Smooth muscle cell (in vitro differentiated cells): ENCODE measurements around the gene SLC22A3. TPM values are rescaled to one million over a fixed set of nuclear protein-coding genes. Genes with fewer than 3 reads are reported as not detected.

Experiments used
- DNase-seq: peaks from one replicate; lab custom pipeline; 2025; ENCODE audit not compliant: unreplicated experiment; lab: John Stamatoyannopoulos, UW
- H2AFZ ChIP-seq: fragments of 200-600 bp; sonication (generic); 2 replicates; pipeline ENCODE4 v1.6.0; 2016; ENCODE audit warnings: antibody characterized with exemption, low read depth, mild to moderate bottlenecking
- H3F3A ChIP-seq: fragments of 200-600 bp; sonication (generic); 2 replicates; pipeline ENCODE4 v1.6.0; 2017; ENCODE audit warnings: antibody characterized with exemption, low read depth
- H3K27ac ChIP-seq: fragments of 200-600 bp; sonication (generic); 2 replicates; pipeline ENCODE4 v1.5.1; 2016; ENCODE audit warnings: low read depth, mild to moderate bottlenecking
- H3K27me3 ChIP-seq: fragments of 200-600 bp; sonication (generic); 2 replicates; pipeline ENCODE4 v1.6.1; 2016; ENCODE audit warnings: low read depth, mild to moderate bottlenecking
- H3K36me3 ChIP-seq: fragments of 200-600 bp; sonication (generic); 2 replicates; pipeline ENCODE4 v1.5.1; 2016; ENCODE audit warnings: low read depth
- H3K4me1 ChIP-seq: fragments of 200-600 bp; sonication (generic); 2 replicates; pipeline ENCODE4 v1.5.1; 2016; ENCODE audit warnings: low read depth
- H3K4me2 ChIP-seq: fragments of 200-600 bp; sonication (generic); 2 replicates; pipeline ENCODE4 v1.6.0; 2016; ENCODE audit warnings: mild to moderate bottlenecking
- H3K4me3 ChIP-seq: fragments of 200-600 bp; sonication (generic); 2 replicates; pipeline ENCODE4 v1.5.1; 2016; ENCODE audit warnings: mild to moderate bottlenecking
- H3K79me2 ChIP-seq: fragments of 200-600 bp; sonication (generic); 2 replicates; pipeline ENCODE4 v1.6.0; 2016; ENCODE audit warnings: low read depth, mild to moderate bottlenecking
- H3K9ac ChIP-seq: fragments of 200-600 bp; sonication (generic); 2 replicates; pipeline ENCODE4 v1.6.0; 2016; ENCODE audit warnings: low read depth
- H3K9me3 ChIP-seq: fragments of 200-600 bp; sonication (generic); replicated peaks from 2 replicates; pipeline ENCODE4 v1.5.1; 2016; ENCODE audit warnings: low read depth
- H4K20me1 ChIP-seq: fragments of 200-600 bp; sonication (generic); 2 replicates; pipeline ENCODE4 v1.6.0; 2016; ENCODE audit warnings: low read depth
- CTCF ChIP-seq: fragments of 200-600 bp; sonication (generic); IDR thresholded peaks from 2 replicates; pipeline ENCODE4 v1.5.1; 2017; ENCODE audit warnings: borderline replicate concordance, mild to moderate bottlenecking, antibody characterized with exemption; ENCODE audit not compliant: insufficient read depth, poor library complexity, severe bottlenecking
- WGBS: methylation state at CpG from one replicate; pipeline ENCODE4 v1.1.7; 2016; ENCODE audit warnings: low lambda C conversion rate; 5-methylcytosine and 5-hydroxymethylcytosine counted together
- polyA plus RNA-seq: library from polyadenylated mRNA; unstranded; fragments of >200 nt; fragmentation: Nextera tagmentation; extraction: Ambion mirVana; gene quantifications from 2 replicates; pipeline ENCODE4 v1.2.1, GENCODE V29; 2016
- total RNA-seq: library from RNA; depleted of rRNA; stranded (reverse); fragments of >200 nt; gene quantifications from 2 replicates; pipeline ENCODE4 v1.2.3, GENCODE V29; 2014

SLC22A3 gene
- total and polyA plus RNA-seq, 2 experiments from 2014 or later, result 59.5 to 69.5 TPM

GRCh38 chr6:160329188-160329587 is 19.0 kb upstream of the SLC22A3 start:
- Histone ChIP-seq H2AFZ (no peak overlapping the region), H4K20me1 (no peaks in the 10 kb centered on the region), H3K27me3 (no peaks in the 10 kb centered on the region), H3K36me3 (no peaks in the 10 kb centered on the region), H3K79me2 (no peaks in the 10 kb centered on the region), H3K4me2 (no peak overlapping the region), H3K4me3 (no peak overlapping the region), H3K4me1 (no peaks in the 10 kb centered on the region), H3K9me3 (no peaks in the 10 kb centered on the region), H3K27ac (no peak overlapping the region), H3K9ac (no peak overlapping the region), H3F3A (no peaks in the 10 kb centered on the region)
- no peak for TF ChIP-seq CTCF
- 82% methylated on average over 7 of the region's 7 CpGs for WGBS
- no peak for DNase-seq

GRCh38 chr6:160330619-160331018 is 17.6 kb upstream of the SLC22A3 start:
- Histone ChIP-seq H3K9ac (no peak overlapping the region), H3K4me3 (no peak overlapping the region), H2AFZ (no peak overlapping the region), H3K4me1 (no peaks in the 10 kb centered on the region), H3K36me3 (no peaks in the 10 kb centered on the region), H3K79me2 (no peaks in the 10 kb centered on the region), H3F3A (no peaks in the 10 kb centered on the region), H3K27ac (no peak overlapping the region), H3K4me2 (no peak overlapping the region), H4K20me1 (no peaks in the 10 kb centered on the region), H3K27me3 (no peaks in the 10 kb centered on the region), H3K9me3 (no peaks in the 10 kb centered on the region)
- no peak for DNase-seq
- WGBS, result 77% methylated on average over 5 of the region's 5 CpGs
- no peak for TF ChIP-seq CTCF

GRCh38 chr6:160331204-160331603 is 17.0 kb upstream of the SLC22A3 start:
- Histone ChIP-seq H3K4me3 (no peak overlapping the region), H3F3A (no peaks in the 10 kb centered on the region), H2AFZ (no peak overlapping the region), H3K4me2 (no peak overlapping the region), H3K4me1 (no peaks in the 10 kb centered on the region), H3K9me3 (no peaks in the 10 kb centered on the region), H3K79me2 (no peaks in the 10 kb centered on the region), H4K20me1 (no peaks in the 10 kb centered on the region), H3K36me3 (no peaks in the 10 kb centered on the region), H3K27me3 (no peaks in the 10 kb centered on the region), H3K27ac (no peak overlapping the region), H3K9ac (no peak overlapping the region)
- no peak for TF ChIP-seq CTCF
- 78% methylated on average over 5 of the region's 5 CpGs for WGBS
- no peak for DNase-seq

GRCh38 chr6:160331753-160332152 is 16.4 kb upstream of the SLC22A3 start:
- no peaks in the 10 kb centered on the region for H3F3A ChIP-seq
- no peak overlapping the region for H3K9ac ChIP-seq
- H4K20me1 ChIP-seq, result no peaks in the 10 kb centered on the region
- no peak overlapping the region for H3K27ac ChIP-seq
- WGBS, result 88% methylated on average over 5 of the region's 5 CpGs
- no peak overlapping the region for H3K4me2 ChIP-seq
- no peaks in the 10 kb centered on the region for H3K27me3 ChIP-seq
- no peak overlapping the region for H2AFZ ChIP-seq
- no peaks in the 10 kb centered on the region for H3K4me1 ChIP-seq
- no peaks in the 10 kb centered on the region for H3K79me2 ChIP-seq
- H3K36me3 ChIP-seq, result no peaks in the 10 kb centered on the region
- no peak for DNase-seq
- no peaks in the 10 kb centered on the region for H3K9me3 ChIP-seq
- H3K4me3 ChIP-seq, result no peak overlapping the region
- no peak for TF ChIP-seq CTCF
